ENCODE data around the gene NAE1.
"Not testable (repeated sequence)": the region's sequence is repeated elsewhere in the genome, so short reads cannot be mapped to it uniquely, and the experiment has no call there.

The NAE1 gene

GRCh38 chr16:66798161-66798560, 32.6 kb downstream of the NAE1 start:
- Mint-ChIP-seq H3K27ac (no peak overlapping the region), H3K36me3 (peaks cover 14% of the 10 kb centered on the region), H3K4me1 (no peaks in the 10 kb centered on the region), H3K4me3 (no peak overlapping the region), H3K9me3 (no peaks in the 10 kb centered on the region)
- ATAC-seq (no peak), DNase-seq (ENCODE audit: low spot score in 2 of 2) (no peak)

DNA sequence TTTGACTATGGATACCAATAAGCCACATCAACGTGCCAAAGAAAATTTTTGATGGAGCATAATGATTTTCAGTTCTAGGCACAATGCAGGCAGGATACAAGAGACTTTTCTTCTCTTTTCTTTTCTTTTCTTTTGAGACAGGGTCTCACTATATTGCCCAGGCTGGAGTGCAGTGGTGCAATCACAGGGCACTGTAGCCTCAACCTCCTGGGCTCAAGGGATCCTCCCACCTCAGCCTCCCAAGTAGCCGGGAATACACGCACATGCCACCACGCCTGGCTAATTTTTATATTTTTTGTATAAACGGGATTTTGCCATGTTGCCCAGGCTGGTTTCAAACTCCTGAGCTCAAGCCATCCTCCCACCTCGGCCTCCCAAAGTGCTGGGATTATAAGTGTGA, 36.8 kb downstream of the NAE1 start:
- not testable (repeated sequence) for H3K4me3 Mint-ChIP-seq, ATAC-seq

DNA sequence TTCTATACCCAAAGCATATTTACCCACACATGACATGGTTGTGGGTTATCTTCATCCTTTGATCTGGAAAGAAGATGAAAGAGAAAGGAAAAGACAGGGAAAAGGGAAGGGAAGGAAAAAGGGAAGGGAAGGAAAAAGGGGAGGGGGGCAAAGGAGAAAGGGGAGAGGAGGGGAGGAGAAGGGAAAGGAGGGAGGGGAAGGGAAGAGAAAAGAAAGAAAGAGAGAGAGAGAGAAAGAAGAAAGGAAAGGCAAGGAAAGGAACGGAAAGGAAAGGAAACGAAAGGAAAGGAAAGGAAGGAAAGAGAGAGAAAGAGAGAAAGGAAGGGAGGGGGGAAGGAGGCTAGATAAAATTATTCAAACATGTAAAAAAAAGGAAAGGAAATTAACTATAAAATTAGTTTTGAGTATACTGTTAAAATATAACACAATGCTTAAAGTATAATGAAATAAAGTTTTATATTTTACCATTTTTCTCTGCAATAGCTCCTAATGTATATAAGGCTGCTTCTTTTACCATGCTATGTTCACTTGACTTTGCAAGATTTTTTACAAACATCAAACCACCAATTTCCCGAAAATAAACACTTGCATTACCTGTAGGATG, 40.5 kb downstream of the NAE1 start:
- no peak for ATAC-seq

More for the DNA sequence above, 36.8 kb downstream of the NAE1 start:
- DNase-seq (ENCODE audit: low spot score in 2 of 2); H3K27ac Mint-ChIP-seq; H3K36me3 Mint-ChIP-seq; H3K4me1 Mint-ChIP-seq; H3K9me3 Mint-ChIP-seq: not testable (repeated sequence)

DNA sequence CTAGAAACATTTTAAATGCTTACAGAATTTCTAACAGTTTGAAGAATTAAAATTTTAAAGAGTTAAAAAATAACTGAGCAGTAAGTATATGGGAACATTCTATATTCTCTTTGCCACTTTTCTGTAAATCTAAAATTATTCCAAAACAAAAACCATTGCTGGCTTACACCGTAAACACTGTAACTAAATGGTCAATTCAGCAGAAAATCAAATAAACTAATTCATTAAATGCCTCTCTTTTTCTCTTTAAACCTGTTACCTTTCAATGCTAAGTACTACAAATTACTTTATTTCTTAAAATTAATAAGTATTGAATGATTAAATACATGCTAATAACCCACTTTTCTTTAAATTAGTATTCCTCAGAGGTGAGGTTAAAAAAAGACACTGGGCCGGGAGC, 43.3 kb downstream of the NAE1 start:
- Mint-ChIP-seq H3K27ac (no peak overlapping the region), H3K36me3 (peaks cover 6% of the 10 kb centered on the region), H3K4me1 (no peaks in the 10 kb centered on the region), H3K4me3 (no peak overlapping the region), H3K9me3 (no peaks in the 10 kb centered on the region)
- DNase-seq (ENCODE audit: low spot score in 2 of 2) = no peak
- no peak for ATAC-seq

More for the DNA sequence above, 40.5 kb downstream of the NAE1 start:
- no peaks in the 10 kb centered on the region for H3K4me1 Mint-ChIP-seq
- no peak overlapping the region for H3K4me3 Mint-ChIP-seq
- no peaks in the 10 kb centered on the region for H3K36me3 Mint-ChIP-seq
- no peak overlapping the region for H3K27ac Mint-ChIP-seq
- no peaks in the 10 kb centered on the region for H3K9me3 Mint-ChIP-seq
- no peak for DNase-seq (ENCODE audit: low spot score in 2 of 2)

- H3K9me3 Mint-ChIP-seq = no peaks in the 10 kb centered on the region
- H3K36me3 Mint-ChIP-seq = peaks cover 6% of the 10 kb centered on the region
- no peak overlapping the region for H3K27ac Mint-ChIP-seq
- H3K4me1 Mint-ChIP-seq = no peaks in the 10 kb centered on the region
- ATAC-seq (no peak), DNase-seq (ENCODE audit: low spot score in 2 of 2) (no peak)
- H3K4me3 Mint-ChIP-seq = no peak overlapping the region
These were observed 44.2 kb downstream of the NAE1 start for GRCh38 chr16:66786551-66786950.

GRCh38 chr16:66776457-66776856, 54.3 kb downstream of the NAE1 start:
- ATAC-seq (no peak), DNase-seq (ENCODE audit: low spot score in 2 of 2) (no peak)
- Mint-ChIP-seq H3K27ac (no peak overlapping the region), H3K9me3 (no peaks in the 10 kb centered on the region), H3K4me3 (no peak overlapping the region), H3K4me1 (no peaks in the 10 kb centered on the region), H3K36me3 (no peaks in the 10 kb centered on the region)

DNA sequence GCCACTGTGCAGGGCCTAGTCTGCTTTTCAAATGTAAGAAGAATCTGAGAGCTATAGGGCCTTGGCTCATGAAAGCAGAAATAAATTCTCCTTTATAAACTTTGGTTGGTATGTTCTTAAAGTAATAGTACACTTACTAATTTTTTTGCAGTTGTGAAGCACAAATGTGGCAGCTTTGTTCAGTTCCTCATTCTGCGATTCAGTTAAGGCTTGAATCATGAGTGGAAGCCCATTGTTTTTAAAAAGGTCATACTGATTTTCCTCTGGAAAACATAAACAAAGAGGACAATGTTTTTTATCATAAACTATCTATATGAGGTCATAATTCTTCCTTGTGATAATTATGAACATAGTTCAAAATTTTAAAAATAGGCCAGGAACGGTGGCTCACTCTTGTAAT, 55.8 kb downstream of the NAE1 start:
- H3K4me1 Mint-ChIP-seq = no peaks in the 10 kb centered on the region
- ATAC-seq = no peak
- H3K27ac Mint-ChIP-seq = no peak overlapping the region
- no peaks in the 10 kb centered on the region for H3K9me3 Mint-ChIP-seq
- no peak for DNase-seq (ENCODE audit: low spot score in 2 of 2)
- H3K36me3 Mint-ChIP-seq = no peaks in the 10 kb centered on the region
- H3K4me3 Mint-ChIP-seq = no peak overlapping the region

DNA sequence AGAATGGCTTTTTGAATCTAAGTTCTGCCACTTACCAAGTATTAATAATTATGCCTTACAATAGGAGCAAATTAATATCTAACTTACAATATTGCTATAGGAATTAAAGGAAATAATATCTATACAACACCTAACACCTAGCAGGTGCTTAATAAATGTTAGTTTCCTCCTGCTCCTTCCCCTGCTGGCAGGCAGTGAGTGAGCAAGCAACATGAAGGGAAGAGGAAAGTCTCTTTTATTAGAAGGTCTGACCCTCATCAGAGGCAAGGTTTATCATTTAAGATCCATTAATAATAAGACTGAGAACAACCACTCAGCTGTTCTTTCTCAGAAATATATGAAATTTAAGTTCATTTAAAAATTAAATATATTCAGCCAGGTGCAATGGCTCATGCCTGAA, 72.7 kb downstream of the NAE1 start:
- no peak overlapping the region for H3K27ac Mint-ChIP-seq
- no peaks in the 10 kb centered on the region for H3K4me1 Mint-ChIP-seq
- no peak overlapping the region for H3K4me3 Mint-ChIP-seq
- no peaks in the 10 kb centered on the region for H3K36me3 Mint-ChIP-seq
- no peaks in the 10 kb centered on the region for H3K9me3 Mint-ChIP-seq
- ATAC-seq (no peak), DNase-seq (ENCODE audit: low spot score in 2 of 2) (no peak)

DNA sequence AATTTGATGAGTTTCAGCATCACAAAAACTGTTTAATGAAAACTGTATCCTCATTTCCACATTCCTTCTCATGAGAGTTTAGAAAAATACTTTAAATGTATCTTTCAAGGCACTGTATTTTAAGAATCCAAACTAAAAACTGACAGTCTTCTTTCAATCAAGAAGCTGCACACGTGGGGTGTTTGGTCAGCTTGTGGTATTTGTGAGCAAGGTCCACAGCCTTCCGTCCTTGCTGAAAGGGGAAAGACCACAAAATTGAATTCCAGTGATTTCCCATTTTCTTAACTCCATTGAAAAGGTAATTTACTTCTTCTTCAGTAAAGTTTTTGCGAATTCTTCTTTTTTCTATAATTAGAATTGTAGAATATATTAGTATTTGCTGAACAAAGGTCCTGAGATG, 76.0 kb downstream of the NAE1 start:
- no peak for ATAC-seq
- Mint-ChIP-seq H3K9me3 (no peaks in the 10 kb centered on the region), H3K4me3 (no peak overlapping the region), H3K36me3 (peaks cover 6% of the 10 kb centered on the region), H3K4me1 (peaks cover 22% of the 10 kb centered on the region), H3K27ac (no peak overlapping the region)
- DNase-seq (ENCODE audit: low spot score in 2 of 2) = no peak

DNA sequence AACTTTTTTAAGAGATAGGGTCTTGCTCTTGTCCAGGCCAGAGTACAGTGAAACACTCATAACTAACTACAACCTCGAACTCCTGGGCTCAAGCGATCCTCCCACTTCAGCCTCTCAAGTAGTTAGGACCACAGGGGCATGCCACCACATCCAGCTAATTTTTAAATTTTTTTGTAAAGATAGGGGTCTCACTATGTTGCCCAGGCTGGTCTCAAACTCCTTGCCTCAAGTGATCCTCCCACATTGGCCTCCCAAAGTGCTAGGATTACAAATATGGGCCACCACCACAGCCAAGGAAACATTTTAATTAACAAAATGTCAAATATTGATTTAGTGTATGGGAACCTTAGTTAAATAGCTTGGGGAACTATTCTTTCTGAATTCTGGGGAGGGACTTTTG, 76.6 kb downstream of the NAE1 start:
- H3K27ac Mint-ChIP-seq = no peak overlapping the region
- peaks cover 28% of the 10 kb centered on the region for H3K4me1 Mint-ChIP-seq
- no peak overlapping the region for H3K4me3 Mint-ChIP-seq
- ATAC-seq (no peak), DNase-seq (ENCODE audit: low spot score in 2 of 2) (no peak)
- no peaks in the 10 kb centered on the region for H3K9me3 Mint-ChIP-seq
- H3K36me3 Mint-ChIP-seq = peaks cover 10% of the 10 kb centered on the region

DNA sequence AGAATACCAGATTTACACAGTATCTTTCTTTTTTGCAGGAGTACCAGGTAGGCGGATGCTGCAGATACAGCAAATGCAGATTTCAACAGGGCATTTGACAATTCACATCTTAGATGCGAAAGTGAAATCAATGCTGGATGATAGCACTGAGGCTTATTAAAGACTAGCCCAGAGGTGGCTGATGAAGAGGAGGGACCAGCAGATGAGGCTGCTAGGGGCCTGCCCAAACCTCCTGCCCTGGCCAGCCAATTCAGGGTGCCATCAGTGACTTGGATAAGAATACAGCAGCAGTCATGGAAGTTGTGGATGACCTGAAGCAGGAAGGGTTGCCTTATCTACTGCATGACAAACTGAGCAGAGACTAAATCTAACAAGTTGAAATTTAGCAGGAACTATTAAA, 77.8 kb downstream of the NAE1 start:
- ATAC-seq (no peak), DNase-seq (ENCODE audit: low spot score in 2 of 2) (no peak)
- no peaks in the 10 kb centered on the region for H3K9me3 Mint-ChIP-seq
- H3K27ac Mint-ChIP-seq = no peak overlapping the region
- H3K36me3 Mint-ChIP-seq = peaks cover 23% of the 10 kb centered on the region
- no peak overlapping the region for H3K4me3 Mint-ChIP-seq
- H3K4me1 Mint-ChIP-seq = peaks cover 36% of the 10 kb centered on the region

Data from stimulated activated effector memory CD8-positive, alpha-beta T cell treated with anti-CD3 and anti-CD28 coated beads, Interleukin-12 subunit alpha, Interleukin-12 subunit beta, amount 100 ng/mL, for 72 hours (primary cell).